Fibroblast of lung (primary cell): Measurements from ENCODE around the gene TRPV2. TPM values are rescaled to one million over a fixed set of nuclear protein-coding genes. Genes with fewer than 3 reads are reported as not detected.

ENCODE experiments used
- DNase-seq, 2 donors: peaks; one replicate each; pipeline versions ENCODE4 v3.0.0 to v3.0.0-alpha.2; 2010; ENCODE audit warnings: low read depth in 2 of 2
- H2AFZ ChIP-seq: 2 replicates; pipeline ENCODE4 v1.5.1; 2012; ENCODE audit warnings: low read length, control low read depth, inconsistent platforms
- H3K27ac ChIP-seq: 2 replicates; pipeline ENCODE4 v1.5.1; 2011; ENCODE audit warnings: low read length, control low read depth; ENCODE audit not compliant: insufficient read depth
- H3K27me3 ChIP-seq: 2 replicates; pipeline ENCODE4 v1.5.1; 2011; ENCODE audit warnings: mild to moderate bottlenecking, low read length; ENCODE audit not compliant: control insufficient read depth, insufficient read depth
- H3K36me3 ChIP-seq: 2 replicates; pipeline ENCODE4 v1.5.1; 2011; ENCODE audit warnings: low read length; ENCODE audit not compliant: control insufficient read depth, insufficient read depth
- H3K4me1 ChIP-seq: 2 replicates; pipeline ENCODE4 v1.5.1; 2011; ENCODE audit warnings: low read length; ENCODE audit not compliant: control insufficient read depth, insufficient read depth; ENCODE audit errors: extremely low read depth
- H3K4me2 ChIP-seq: 2 replicates; pipeline ENCODE4 v1.5.1; 2011; ENCODE audit warnings: low read length, control low read depth; ENCODE audit not compliant: insufficient read depth; ENCODE audit errors: extremely low read depth
- H3K4me3 ChIP-seq, 4 experiments: fragments of 200-600 bp in 1 of 4; sonication (generic) in 1 of 4; replicated peaks in 1 of 4; 2 replicates each; pipeline ENCODE4 v1.5.1; 2011 to 2016; ENCODE audit warnings: low read length in 4 of 4, low read depth in 3 of 4, mild to moderate bottlenecking in 3 of 4, control low read depth in 2 of 4, inconsistent platforms in 1 of 4, mixed read lengths in 1 of 4; ENCODE audit not compliant: insufficient read depth in 1 of 4; ENCODE audit errors: control extremely low read depth in 1 of 4
- H3K79me2 ChIP-seq: 2 replicates; pipeline ENCODE4 v1.5.1; 2012; ENCODE audit warnings: mild to moderate bottlenecking, low read length, inconsistent platforms; ENCODE audit not compliant: control insufficient read depth, insufficient read depth
- H3K9ac ChIP-seq: 2 replicates; pipeline ENCODE4 v1.5.1; 2011; ENCODE audit warnings: mild to moderate bottlenecking, low read length, control low read depth; ENCODE audit not compliant: insufficient read depth
- H3K9me3 ChIP-seq: 2 replicates; pipeline ENCODE4 v1.5.1; 2012; ENCODE audit warnings: low read depth, low read length; ENCODE audit not compliant: control insufficient read depth, insufficient read depth
- H4K20me1 ChIP-seq: 2 replicates; pipeline ENCODE4 v1.5.1; 2011; ENCODE audit warnings: low read length; ENCODE audit not compliant: control insufficient read depth, insufficient read depth; ENCODE audit errors: extremely low read depth
- CTCF ChIP-seq, 2 donors: IDR thresholded peaks in 1 of 2; conservative IDR thresholded peaks in 1 of 2; 1 replicate in 1 of 2; 2 replicates in 1 of 2; pipeline ENCODE4 v1.5.1; 2011 to 2012; ENCODE audit warnings: low read length in 2 of 2, control low read depth in 1 of 2, inconsistent platforms in 1 of 2, low read depth in 1 of 2, mild to moderate bottlenecking in 1 of 2
- EZH2 ChIP-seq: IDR thresholded peaks from 2 replicates; pipeline ENCODE4 v1.5.1; 2012; ENCODE audit warnings: low read length, control low read depth, mild to moderate bottlenecking; ENCODE audit errors: missing control alignments
- polyA plus RNA-seq, 2 donors: library from polyadenylated mRNA; depleted of rRNA in 1 of 2; stranded (reverse) in 1 of 2; unstranded in 1 of 2; fragments of >200 nt; gene quantifications; 2 replicates each; pipeline ENCODE4 v1.2.1, GENCODE V29; 2011 to 2012; ENCODE audit warnings: missing spikeins in 1 of 2
- total RNA-seq: library from RNA; depleted of rRNA; stranded (reverse); fragments of >200 nt; gene quantifications from 2 replicates; pipeline ENCODE4 v1.2.1, GENCODE V29; 2014

The TRPV2 gene
- total and polyA plus RNA-seq, 2 donors (not counting 1 experiment from before 2014, with no cell fraction given), result 68.6 to 74.5 TPM

DNA sequence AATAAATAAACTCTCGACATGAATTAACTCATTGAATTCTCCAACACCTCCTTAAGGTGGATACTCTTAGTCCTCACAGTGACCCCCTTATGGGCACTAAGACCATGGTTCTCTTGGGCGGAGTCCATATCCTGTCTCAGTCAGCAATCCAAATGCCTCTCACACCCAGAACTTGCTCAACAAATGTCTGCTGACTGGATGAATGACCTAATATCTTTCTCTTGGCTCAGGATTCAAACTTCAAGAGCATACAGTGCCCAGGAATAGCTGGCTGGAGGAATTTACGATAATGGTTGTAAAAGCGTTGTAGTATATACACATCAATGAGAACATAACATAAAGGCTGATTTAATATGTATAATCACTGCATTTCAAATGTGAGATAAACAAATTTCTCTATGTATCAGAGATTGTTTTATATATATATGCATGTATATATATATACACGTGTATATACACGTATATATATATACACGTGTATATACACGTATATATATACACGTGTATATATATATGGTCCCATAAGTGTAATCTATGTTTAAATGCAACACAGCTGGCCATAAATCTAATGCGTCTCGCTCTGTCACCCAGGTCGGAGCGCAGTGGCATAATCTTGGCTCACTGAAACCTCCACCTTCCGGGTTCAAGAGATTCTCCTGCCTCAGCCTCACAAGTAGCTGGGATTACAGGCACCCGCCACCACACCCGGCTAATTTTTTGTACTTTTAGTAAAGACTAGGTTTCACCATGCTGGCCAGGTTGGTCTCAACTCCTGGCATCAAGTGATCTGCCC is 41.0 kb upstream of the TRPV2 start:
- H3K4me2 ChIP-seq, result no peak overlapping the region
- H3K4me3 ChIP-seq, result no peak overlapping the region
- DNase-seq, result peak; percentile 64 to 93

GRCh38 chr17:16377941-16378341 is 37.4 kb upstream of the TRPV2 start:
- no peak overlapping the region for H3K9ac ChIP-seq
- DNase-seq, result peak; percentile 63 to 75
- H3K27ac ChIP-seq, result no peak overlapping the region

More for the DNA sequence above, 41.0 kb upstream of the TRPV2 start:
- Histone ChIP-seq H3K9ac (no peak overlapping the region), H3K27ac (no peak overlapping the region), H4K20me1 (no peaks in the 10 kb centered on the region), H3K4me1 (peaks cover 5% of the 10 kb centered on the region), H2AFZ (no peak overlapping the region), H3K36me3 (no peaks in the 10 kb centered on the region), H3K9me3 (no peaks in the 10 kb centered on the region), H3K27me3 (no peaks in the 10 kb centered on the region), H3K79me2 (no peaks in the 10 kb centered on the region)
- TF ChIP-seq CTCF (conservative IDR thresholded peaks at IDR 0.05 in 1 of 2, IDR thresholded peaks at IDR 0.05 in 1 of 2; ENCODE audit: low read depth in 1 of 2, low read length in 2 of 2) (no peak), EZH2 (no peak)

More at GRCh38 chr17:16377941-16378341, 37.4 kb upstream of the TRPV2 start:
- TF ChIP-seq CTCF (conservative IDR thresholded peaks at IDR 0.05 in 1 of 2, IDR thresholded peaks at IDR 0.05 in 1 of 2; ENCODE audit: low read depth in 1 of 2, low read length in 2 of 2), result no peak
- Histone ChIP-seq H3K4me1 (peaks cover 2% of the 10 kb centered on the region), H3K27me3 (no peaks in the 10 kb centered on the region), H3K4me2 (no peak overlapping the region), H3K4me3 (no peak overlapping the region), H3K9me3 (no peaks in the 10 kb centered on the region), H3K36me3 (no peaks in the 10 kb centered on the region), H2AFZ (no peak overlapping the region), H4K20me1 (peaks cover 3% of the 10 kb centered on the region), H3K79me2 (peaks cover 20% of the 10 kb centered on the region)
